Endothelial cell of umbilical vein (primary cell): Measurements from ENCODE around the gene TMEM38A. TPM values are rescaled to one million over a fixed set of nuclear protein-coding genes. Genes with fewer than 3 reads are reported as not detected.

Experiments used
- BruUV-seq: library from RNA; stranded (reverse); fragments of 400-500 nt; replicated peaks from 2 replicates; lab custom pipeline; 2021; lab: Mats Ljungman, UMichigan
- CTCF ChIA-PET: fragments of 300-600, 350-600 bp; sonication (Branson Sonifier 250); formaldehyde crosslinking; loops from one replicate; lab custom pipeline; 2021; ENCODE audit warnings: antibody characterized with exemption, inconsistent platforms; lab: Charles Lee
- POLR2A ChIA-PET: fragments of 300-600, 350-600 bp; sonication (Branson Sonifier 250); formaldehyde crosslinking; loops from one replicate; lab custom pipeline; 2021; ENCODE audit warnings: antibody characterized with exemption, inconsistent platforms; lab: Charles Lee
- DNase-seq: peaks from one replicate; pipeline ENCODE4 v3.0.0-alpha.2; 2011; ENCODE audit warnings: low read depth, low spot score
- FAIRE-seq: peaks from 2 replicates; lab custom pipeline; 2011; peaks lifted over from hg19 to GRCh38; lab: Jason Lieb, UNC
- H2AFZ ChIP-seq: 2 replicates; pipeline ENCODE4 v1.6.0; 2012; ENCODE audit warnings: low read depth, low read length, control low read depth, inconsistent platforms
- H3K27ac ChIP-seq: 2 replicates; pipeline ENCODE4 v1.5.1; 2011; ENCODE audit warnings: low read depth, mild to moderate bottlenecking, control low read depth, low read length, moderate library complexity; ENCODE audit not compliant: insufficient read depth
- H3K27me3 ChIP-seq, 2 experiments: 2 replicates each; pipeline versions ENCODE4 v1.6.0 to v1.6.1; 2011; ENCODE audit warnings: low read length in 2 of 2, mixed read lengths in 1 of 2; ENCODE audit not compliant: control insufficient read depth in 2 of 2, insufficient read depth in 2 of 2
- H3K36me3 ChIP-seq, 2 experiments: 2 replicates in 1 of 2; 3 replicates in 1 of 2; pipeline ENCODE4 v1.5.1; 2011; ENCODE audit warnings: low read length in 2 of 2, mild to moderate bottlenecking in 1 of 2, moderate library complexity in 1 of 2; ENCODE audit not compliant: control insufficient read depth in 2 of 2, insufficient read depth in 2 of 2; ENCODE audit errors: extremely low read depth in 1 of 2
- H3K4me1 ChIP-seq: 3 replicates; pipeline ENCODE4 v1.5.1; 2011; ENCODE audit warnings: mild to moderate bottlenecking, low read length; ENCODE audit not compliant: control insufficient read depth, insufficient read depth; ENCODE audit errors: extremely low read depth
- H3K4me2 ChIP-seq: 2 replicates; pipeline ENCODE4 v1.6.1; 2011; ENCODE audit warnings: low read length, control low read depth, mixed read lengths; ENCODE audit not compliant: insufficient read depth
- H3K4me3 ChIP-seq, 3 experiments: fragments of 200-600 bp in 1 of 3; sonication (generic), shearing (Covaris generic) in 1 of 3; replicated peaks in 1 of 3; 2 replicates each; pipeline ENCODE4 v1.5.1; 2011 to 2016; ENCODE audit warnings: control low read depth in 3 of 3, low read length in 3 of 3, mild to moderate bottlenecking in 2 of 3, inconsistent platforms in 1 of 3, low read depth in 1 of 3, moderate library complexity in 1 of 3; ENCODE audit not compliant: insufficient read depth in 1 of 3
- H3K79me2 ChIP-seq: 2 replicates; pipeline ENCODE4 v1.6.0; 2012; ENCODE audit warnings: low read length, inconsistent platforms; ENCODE audit not compliant: control insufficient read depth, insufficient read depth
- H3K9ac ChIP-seq: replicated peaks from 2 replicates; pipeline ENCODE3; 2011; ENCODE audit warnings: low read length, control low read depth; ENCODE audit not compliant: insufficient read depth; ENCODE audit errors: extremely low read depth
- H3K9me1 ChIP-seq: replicated peaks from 3 replicates; pipeline ENCODE4 v1.6.0; 2011; ENCODE audit warnings: mild to moderate bottlenecking, low read length; ENCODE audit not compliant: control insufficient read depth, insufficient read depth; ENCODE audit errors: extremely low read depth
- H3K9me3 ChIP-seq: replicated peaks from 2 replicates; pipeline ENCODE4 v1.5.1; 2012; ENCODE audit warnings: low read length, inconsistent platforms; ENCODE audit not compliant: control insufficient read depth, insufficient read depth
- H4K20me1 ChIP-seq: replicated peaks from 2 replicates; pipeline ENCODE3; 2011; ENCODE audit warnings: mild to moderate bottlenecking, low read length; ENCODE audit not compliant: control insufficient read depth, insufficient read depth; ENCODE audit errors: extremely low read depth
- CTCF ChIP-seq, 2 donors: IDR thresholded peaks; 1 replicate in 1 of 2; 2 replicates in 1 of 2; pipeline ENCODE4 v1.5.1; 2011; ENCODE audit warnings: low read length in 2 of 2, mild to moderate bottlenecking in 2 of 2, moderate library complexity in 2 of 2, control low read depth in 1 of 2, inconsistent platforms in 1 of 2, low read depth in 1 of 2; ENCODE audit not compliant: insufficient read depth in 1 of 2; ENCODE audit errors: extremely low read depth in 1 of 2
- EZH2 ChIP-seq: IDR thresholded peaks from 2 replicates; pipeline ENCODE4 v1.6.1; 2012; ENCODE audit warnings: borderline replicate concordance, low read depth, mild to moderate bottlenecking, moderate library complexity, low read length, inconsistent platforms; ENCODE audit not compliant: severe bottlenecking
- FOS ChIP-seq: IDR thresholded peaks from 2 replicates; pipeline ENCODE4 v1.6.1; 2011; ENCODE audit warnings: mild to moderate bottlenecking, low read length, moderate library complexity, borderline replicate concordance; ENCODE audit not compliant: insufficient read depth
- GATA2 ChIP-seq: IDR thresholded peaks from 2 replicates; pipeline ENCODE4 v1.7.0; 2011; ENCODE audit warnings: low read depth, mild to moderate bottlenecking, moderate library complexity, mixed read lengths, low read length; ENCODE audit not compliant: insufficient read length, insufficient read depth
- JUN ChIP-seq: IDR thresholded peaks from 2 replicates; pipeline ENCODE4 v1.6.1; 2011; ENCODE audit warnings: borderline replicate concordance, low read depth; ENCODE audit not compliant: insufficient read length, insufficient read depth
- MAX ChIP-seq: IDR thresholded peaks from 2 replicates; pipeline ENCODE4 v1.6.1; 2011; ENCODE audit not compliant: insufficient read depth, insufficient read length
- MYC ChIP-seq: IDR thresholded peaks from one replicate; pipeline ENCODE4 v1.6.1; 2011; ENCODE audit warnings: mild to moderate bottlenecking, low read depth, low read length
- POLR2A ChIP-seq: IDR thresholded peaks from 2 replicates; pipeline ENCODE4 v1.6.1; 2012; ENCODE audit warnings: low read depth, mild to moderate bottlenecking, control low read depth, low read length
- POLR2AphosphoS5 ChIP-seq: IDR thresholded peaks from 2 replicates; pipeline ENCODE4 v1.6.1; 2012; ENCODE audit warnings: low read depth, mild to moderate bottlenecking, control low read depth, low read length, moderate library complexity; ENCODE audit not compliant: insufficient read depth
- dilution Hi-C: fragments of 300-500 bp; cut with MboI; formaldehyde crosslinking; loops from one replicate; pipeline ENCODE4 v1.15.0; 2019; ENCODE audit warnings: low sequenced_read_pairs; ENCODE audit not compliant: extremely low pct_ligation_motif_present
- intact Hi-C: fragments of 100-400 bp; cut with micrococcal nuclease; formaldehyde crosslinking; loops from one replicate; pipeline ENCODE4 v1.10.0; 2022
- polyA plus RNA-seq, 4 experiments: library from polyadenylated mRNA; depleted of rRNA in 3 of 4; stranded (reverse) in 3 of 4; unstranded in 1 of 4; fragments of >200 nt; gene quantifications; 2 replicates each; pipeline versions ENCODE4 v1.2.1 to v1.2.3, GENCODE V29; 2011 to 2012; ENCODE audit warnings: missing spikeins in 1 of 4
- total RNA-seq: library from RNA; stranded (reverse); gene quantifications from 2 replicates; pipeline ENCODE4 v1.2.3, GENCODE V29; 2021

TMEM38A gene
- total and polyA plus RNA-seq, 2 donors (not counting 3 experiments of a cell fraction or from before 2014, with no cell fraction given), result 1.6 TPM

GRCh38 chr19:16620018-16620417 is 40.9 kb upstream of the TMEM38A start:
- no TSS peak for BruUV-seq
- Histone ChIP-seq H3K4me2 (no peak overlapping the region), H3K36me3 (peaks cover 2 to 9% of the 10 kb centered on the region in 2 experiments), H3K9me1 (no peaks in the 10 kb centered on the region), H3K27me3 (no peaks in the 10 kb centered on the region), H3K4me3 (no peak overlapping the region), H3K27ac (no peak overlapping the region), H2AFZ (no peak overlapping the region), H4K20me1 (no peaks in the 10 kb centered on the region), H3K9me3 (no peaks in the 10 kb centered on the region), H3K9ac (no peak overlapping the region), H3K79me2 (peaks cover 98% of the 10 kb centered on the region), H3K4me1 (peaks cover 3% of the 10 kb centered on the region)
- DNase-seq (no peak), FAIRE-seq (no peak)
- ChIA-PET CTCF (no interaction called here), POLR2A (no interaction called here)
- dilution Hi-C loops (no loop called here), intact Hi-C loops (no loop called here)
- TF ChIP-seq CTCF (IDR thresholded peaks at IDR 0.05; ENCODE audit: extremely low read depth in 1 of 2, insufficient read depth in 1 of 2, low read depth in 1 of 2, low read length in 2 of 2) (no peak), POLR2A (no peak), FOS (no peak), MAX (no peak), MYC (no peak), EZH2 (no peak), JUN (no peak), GATA2 (no peak), POLR2AphosphoS5 (no peak)
